ENCODE results near the gene MT1A.

DNA sequence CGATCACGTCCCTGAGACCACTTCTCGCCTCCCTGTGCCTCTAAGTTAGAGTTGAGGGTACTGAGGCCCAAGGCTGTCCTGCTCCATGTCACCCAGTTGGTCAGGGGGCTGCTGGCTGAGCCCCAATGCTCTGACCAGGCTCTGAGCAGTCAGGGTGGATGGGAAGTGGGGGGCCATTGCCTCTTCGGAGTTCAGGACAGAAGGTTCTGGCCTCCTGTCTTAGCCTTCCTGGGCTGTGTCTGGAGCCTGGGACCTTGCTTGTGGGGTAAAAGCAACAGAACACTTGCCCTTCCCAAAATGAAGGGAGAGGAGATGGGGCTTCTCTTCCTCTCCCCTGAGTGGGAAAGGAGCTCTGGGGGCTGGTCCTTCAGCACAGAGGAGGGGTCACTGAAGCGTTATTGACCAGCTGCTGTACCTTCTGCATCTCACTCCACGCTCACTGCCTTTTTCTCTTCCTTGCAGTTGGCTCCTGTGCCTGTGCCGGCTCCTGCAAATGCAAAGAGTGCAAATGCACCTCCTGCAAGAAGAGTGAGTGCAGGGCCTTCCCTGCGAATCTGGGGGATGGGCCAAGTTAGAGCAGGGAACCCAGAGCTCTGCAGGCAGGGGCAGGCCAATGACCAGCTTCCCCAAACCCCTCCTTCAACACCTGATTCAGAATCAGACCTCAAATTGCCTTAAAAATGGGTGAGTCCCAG, 44.4 kb downstream of the MT1A start:
- TF ChIP-seq POLR2AphosphoS5 (IDR thresholded peaks at IDR 0.05; ENCODE audit: low read depth, low read length) (no peak), REST (IDR thresholded peaks at IDR 0.05; ENCODE audit: insufficient read depth in 1 of 2, low read depth in 2 of 2, low read length in 1 of 2) (no peak)
- TF ChIP-seq, protein P1, sequence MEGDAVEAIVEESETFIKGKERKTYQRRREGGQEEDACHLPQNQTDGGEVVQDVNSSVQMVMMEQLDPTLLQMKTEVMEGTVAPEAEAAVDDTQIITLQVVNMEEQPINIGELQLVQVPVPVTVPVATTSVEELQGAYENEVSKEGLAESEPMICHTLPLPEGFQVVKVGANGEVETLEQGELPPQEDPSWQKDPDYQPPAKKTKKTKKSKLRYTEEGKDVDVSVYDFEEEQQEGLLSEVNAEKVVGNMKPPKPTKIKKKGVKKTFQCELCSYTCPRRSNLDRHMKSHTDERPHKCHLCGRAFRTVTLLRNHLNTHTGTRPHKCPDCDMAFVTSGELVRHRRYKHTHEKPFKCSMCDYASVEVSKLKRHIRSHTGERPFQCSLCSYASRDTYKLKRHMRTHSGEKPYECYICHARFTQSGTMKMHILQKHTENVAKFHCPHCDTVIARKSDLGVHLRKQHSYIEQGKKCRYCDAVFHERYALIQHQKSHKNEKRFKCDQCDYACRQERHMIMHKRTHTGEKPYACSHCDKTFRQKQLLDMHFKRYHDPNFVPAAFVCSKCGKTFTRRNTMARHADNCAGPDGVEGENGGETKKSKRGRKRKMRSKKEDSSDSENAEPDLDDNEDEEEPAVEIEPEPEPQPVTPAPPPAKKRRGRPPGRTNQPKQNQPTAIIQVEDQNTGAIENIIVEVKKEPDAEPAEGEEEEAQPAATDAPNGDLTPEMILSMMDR (IDR thresholded peaks at IDR 0.05), result no peak
